Thyroid gland (tissue), 4 donors: ENCODE results near the gene PLCL1.

Source experiments
- CTCF ChIP-seq, 6 experiments: fragments of 200-600 bp in 3 of 6; fragments of 450-650 bp in 3 of 6; sonication (generic) in 3 of 6; IDR thresholded peaks; one replicate each; pipeline ENCODE4 v1.5.1; 2016 to 2019; ENCODE audit warnings: antibody characterized with exemption in 6 of 6, mild to moderate bottlenecking in 2 of 6, inconsistent platforms in 1 of 6, moderate library complexity in 1 of 6
- POLR2A ChIP-seq, 2 donors: fragments of 450-650 bp; IDR thresholded peaks; one replicate each; pipeline ENCODE4 v1.6.1; 2017; ENCODE audit warnings: antibody characterized with exemption in 2 of 2, mild to moderate bottlenecking in 2 of 2, moderate library complexity in 1 of 2

DNA sequence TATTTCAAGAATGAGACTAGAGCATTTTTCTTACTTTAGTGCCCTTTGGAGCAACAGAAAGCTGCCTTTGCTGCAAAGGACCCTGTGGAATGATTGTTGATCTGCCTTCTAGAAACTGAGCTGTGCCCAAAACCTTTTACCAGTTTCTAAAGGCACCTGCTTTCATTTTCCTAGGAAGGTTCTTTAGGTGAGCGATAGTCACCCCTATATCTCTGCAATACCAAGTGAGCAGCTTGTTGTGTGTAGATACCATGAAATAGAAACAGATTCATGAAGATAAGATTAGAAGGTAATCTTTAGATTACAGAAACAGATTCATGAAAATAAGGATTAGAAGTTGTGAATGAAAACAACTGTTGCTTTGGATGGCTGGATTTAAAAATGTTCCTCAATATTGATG, 202.3 kb downstream of the PLCL1 start:
- TF ChIP-seq POLR2A (IDR thresholded peaks at IDR 0.05) (no peak), CTCF (IDR thresholded peaks at IDR 0.05) (no peak)
